ENCODE measurements around the gene VASH2.

VASH2 gene

GRCh38 chr1:212915245-212916091 is 34.9 kb upstream of the VASH2 start:
- H3K4me3 ChIP-seq (ENCODE audit: extremely low read depth, insufficient read depth, low read length, poor library complexity, severe bottlenecking): no peak overlapping the region

GRCh38 chr1:212916481-212917133 is 33.7 kb upstream of the VASH2 start:
- H3K4me3 ChIP-seq (ENCODE audit: extremely low read depth, insufficient read depth, low read length, poor library complexity, severe bottlenecking): no peak overlapping the region
- peaks cover 4% of the 10 kb centered on the region for H3K4me1 ChIP-seq (ENCODE audit: control insufficient read depth, insufficient read depth, low read length, poor library complexity, severe bottlenecking)
- H3K9me3 ChIP-seq (ENCODE audit: control insufficient read depth, low read length): no peaks in the 10 kb centered on the region
- no peaks in the 10 kb centered on the region for H3K36me3 ChIP-seq (ENCODE audit: control insufficient read depth, insufficient read depth, low read length)
- no peak overlapping the region for H3K27ac ChIP-seq (ENCODE audit: low read depth, low read length, severe bottlenecking)
- 37 to 50% methylated on average over 17 to 18 of the region's 23 CpGs for WGBS, 2 experiments (ENCODE audit: insufficient coverage in 2 of 2)

More at GRCh38 chr1:212915245-212916091, 34.9 kb upstream of the VASH2 start:
- WGBS, 2 experiments (ENCODE audit: insufficient coverage in 2 of 2): 67 to 71% methylated on average over 11 to 12 of the region's 13 CpGs
- Histone ChIP-seq H3K36me3 (ENCODE audit: control insufficient read depth, insufficient read depth, low read length) (no peaks in the 10 kb centered on the region), H3K27ac (ENCODE audit: low read depth, low read length, severe bottlenecking) (no peak overlapping the region), H3K4me1 (ENCODE audit: control insufficient read depth, insufficient read depth, low read length, poor library complexity, severe bottlenecking) (peaks cover 4% of the 10 kb centered on the region), H3K9me3 (ENCODE audit: control insufficient read depth, low read length) (no peaks in the 10 kb centered on the region)

- Histone ChIP-seq H3K4me1 (ENCODE audit: control insufficient read depth, insufficient read depth, low read length, poor library complexity, severe bottlenecking) (peaks cover 4% of the 10 kb centered on the region), H3K9me3 (ENCODE audit: control insufficient read depth, low read length) (no peaks in the 10 kb centered on the region), H3K36me3 (ENCODE audit: control insufficient read depth, insufficient read depth, low read length) (no peaks in the 10 kb centered on the region), H3K27ac (ENCODE audit: low read depth, low read length, severe bottlenecking) (no peak overlapping the region), H3K4me3 (ENCODE audit: extremely low read depth, insufficient read depth, low read length, poor library complexity, severe bottlenecking) (no peak overlapping the region)
- WGBS, 2 experiments (ENCODE audit: insufficient coverage in 2 of 2): 49 to 50% methylated on average over 3 to 5 of the region's 9 CpGs
Measured at GRCh38 chr1:212917134-212917485, 33.2 kb upstream of the VASH2 start.

- Histone ChIP-seq H3K27ac (ENCODE audit: low read depth, low read length, severe bottlenecking) (no peak overlapping the region), H3K4me1 (ENCODE audit: control insufficient read depth, insufficient read depth, low read length, poor library complexity, severe bottlenecking) (peaks cover 4% of the 10 kb centered on the region), H3K4me3 (ENCODE audit: extremely low read depth, insufficient read depth, low read length, poor library complexity, severe bottlenecking) (no peak overlapping the region), H3K9me3 (ENCODE audit: control insufficient read depth, low read length) (no peaks in the 10 kb centered on the region), H3K36me3 (ENCODE audit: control insufficient read depth, insufficient read depth, low read length) (no peaks in the 10 kb centered on the region)
- 85 to 97% methylated on average over 2 to 5 of the region's 5 CpGs for WGBS, 2 experiments (ENCODE audit: insufficient coverage in 2 of 2)
Measured at GRCh38 chr1:212917858-212918257, 32.5 kb upstream of the VASH2 start.

GRCh38 chr1:212918824-212919223 is 31.5 kb upstream of the VASH2 start:
- Histone ChIP-seq H3K4me3 (ENCODE audit: extremely low read depth, insufficient read depth, low read length, poor library complexity, severe bottlenecking) (no peak overlapping the region), H3K4me1 (ENCODE audit: control insufficient read depth, insufficient read depth, low read length, poor library complexity, severe bottlenecking) (peaks cover 4% of the 10 kb centered on the region), H3K27ac (ENCODE audit: low read depth, low read length, severe bottlenecking) (no peak overlapping the region), H3K9me3 (ENCODE audit: control insufficient read depth, low read length) (no peaks in the 10 kb centered on the region), H3K36me3 (ENCODE audit: control insufficient read depth, insufficient read depth, low read length) (no peaks in the 10 kb centered on the region)
- WGBS, 2 experiments (ENCODE audit: insufficient coverage in 2 of 2): 86 to 100% methylated on average over 1 of the region's 2 CpGs

GRCh38 chr1:212920246-212920645 is 30.1 kb upstream of the VASH2 start:
- Histone ChIP-seq H3K36me3 (ENCODE audit: control insufficient read depth, insufficient read depth, low read length) (no peaks in the 10 kb centered on the region), H3K4me3 (ENCODE audit: extremely low read depth, insufficient read depth, low read length, poor library complexity, severe bottlenecking) (no peak overlapping the region), H3K4me1 (ENCODE audit: control insufficient read depth, insufficient read depth, low read length, poor library complexity, severe bottlenecking) (peaks cover 9% of the 10 kb centered on the region), H3K27ac (ENCODE audit: low read depth, low read length, severe bottlenecking) (no peak overlapping the region), H3K9me3 (ENCODE audit: control insufficient read depth, low read length) (no peaks in the 10 kb centered on the region)
- 78 to 79% methylated on average over 6 of the region's 7 CpGs for WGBS, 2 experiments (ENCODE audit: insufficient coverage in 2 of 2)

- H3K9me3 ChIP-seq (ENCODE audit: control insufficient read depth, low read length): no peaks in the 10 kb centered on the region
- no peaks in the 10 kb centered on the region for H3K36me3 ChIP-seq (ENCODE audit: control insufficient read depth, insufficient read depth, low read length)
- peaks cover 10% of the 10 kb centered on the region for H3K4me1 ChIP-seq (ENCODE audit: control insufficient read depth, insufficient read depth, low read length, poor library complexity, severe bottlenecking)
- WGBS, 2 experiments (ENCODE audit: insufficient coverage in 2 of 2): 86 to 92% methylated on average over 5 to 6 of the region's 6 CpGs
- H3K4me3 ChIP-seq (ENCODE audit: extremely low read depth, insufficient read depth, low read length, poor library complexity, severe bottlenecking): no peak overlapping the region
- no peak overlapping the region for H3K27ac ChIP-seq (ENCODE audit: low read depth, low read length, severe bottlenecking)
Measured at GRCh38 chr1:212920896-212921295, 29.4 kb upstream of the VASH2 start.

- Histone ChIP-seq H3K4me3 (ENCODE audit: extremely low read depth, insufficient read depth, low read length, poor library complexity, severe bottlenecking) (no peak overlapping the region), H3K27ac (ENCODE audit: low read depth, low read length, severe bottlenecking) (no peak overlapping the region)
- 100% methylated on average over 1 of the region's 5 CpGs for WGBS, 2 experiments (ENCODE audit: insufficient coverage in 2 of 2)
Measured at GRCh38 chr1:212922016-212922415, 28.3 kb upstream of the VASH2 start.

GRCh38 chr1:212926372-212926771 is 24.0 kb upstream of the VASH2 start:
- no peaks in the 10 kb centered on the region for H3K36me3 ChIP-seq (ENCODE audit: control insufficient read depth, insufficient read depth, low read length)
- peaks cover 18% of the 10 kb centered on the region for H3K4me1 ChIP-seq (ENCODE audit: control insufficient read depth, insufficient read depth, low read length, poor library complexity, severe bottlenecking)
- no peak overlapping the region for H3K4me3 ChIP-seq (ENCODE audit: extremely low read depth, insufficient read depth, low read length, poor library complexity, severe bottlenecking)
- no peak overlapping the region for H3K27ac ChIP-seq (ENCODE audit: low read depth, low read length, severe bottlenecking)
- peaks cover 6% of the 10 kb centered on the region for H3K9me3 ChIP-seq (ENCODE audit: control insufficient read depth, low read length)
- 94 to 100% methylated on average over 3 to 4 of the region's 6 CpGs for WGBS, 2 experiments (ENCODE audit: insufficient coverage in 2 of 2)

More at GRCh38 chr1:212922016-212922415, 28.3 kb upstream of the VASH2 start:
- Histone ChIP-seq H3K4me1 (ENCODE audit: control insufficient read depth, insufficient read depth, low read length, poor library complexity, severe bottlenecking) (peaks cover 10% of the 10 kb centered on the region), H3K36me3 (ENCODE audit: control insufficient read depth, insufficient read depth, low read length) (no peaks in the 10 kb centered on the region), H3K9me3 (ENCODE audit: control insufficient read depth, low read length) (peaks cover 4% of the 10 kb centered on the region)

- no peak overlapping the region for H3K4me3 ChIP-seq (ENCODE audit: extremely low read depth, insufficient read depth, low read length, poor library complexity, severe bottlenecking)
- peaks cover 6% of the 10 kb centered on the region for H3K9me3 ChIP-seq (ENCODE audit: control insufficient read depth, low read length)
- H3K4me1 ChIP-seq (ENCODE audit: control insufficient read depth, insufficient read depth, low read length, poor library complexity, severe bottlenecking): peaks cover 18% of the 10 kb centered on the region
- peak overlapping the region; percentile 45 for H3K27ac ChIP-seq (ENCODE audit: low read depth, low read length, severe bottlenecking)
- WGBS, 2 experiments (ENCODE audit: insufficient coverage in 2 of 2): 46 to 62% methylated on average over 6 to 9 of the region's 10 CpGs
- H3K36me3 ChIP-seq (ENCODE audit: control insufficient read depth, insufficient read depth, low read length): no peaks in the 10 kb centered on the region
Measured at GRCh38 chr1:212928323-212929291, 21.7 kb upstream of the VASH2 start.
